T-helper 1 cell treated with Interleukin-12 subunit alpha and Interleukin-12 subunit beta and Interleukin-4 antibody, amounts not matched to agents 30 μg/mL and 1 μg/mL, for 36 hours (primary cell): ENCODE measurements around the gene MTX1.
"Not testable (repeated sequence)": the region's sequence is repeated elsewhere in the genome, so short reads cannot be mapped to it uniquely, and the experiment has no call there.

ENCODE experiments used
- H3K27ac Mint-ChIP-seq: one replicate; pipeline ENCODE4 v1.8.0; 2021; ENCODE audit warnings: mild to moderate bottlenecking, mixed read lengths
- H3K27me3 Mint-ChIP-seq: one replicate; pipeline ENCODE4 v1.8.0; 2021; ENCODE audit warnings: low read depth, mixed read lengths
- H3K36me3 Mint-ChIP-seq: one replicate; pipeline ENCODE4 v1.8.0; 2021; ENCODE audit warnings: low read depth, mixed read lengths
- H3K4me1 Mint-ChIP-seq: one replicate; pipeline ENCODE4 v1.8.0; 2021; ENCODE audit warnings: low read depth, mixed read lengths
- H3K4me3 Mint-ChIP-seq: one replicate; pipeline ENCODE4 v1.8.0; 2021; ENCODE audit warnings: mild to moderate bottlenecking, moderate library complexity, mixed read lengths
- H3K9me3 Mint-ChIP-seq: one replicate; pipeline ENCODE4 v1.8.0; 2021; ENCODE audit warnings: mixed read lengths

Gene MTX1

GRCh38 chr1:155192346-155193274 lies 15.9 kb upstream of the MTX1 start:
- peaks cover 16% of the 10 kb centered on the region for H3K36me3 Mint-ChIP-seq
- H3K27ac Mint-ChIP-seq: peak overlapping the region; percentile 99
- H3K4me3 Mint-ChIP-seq: peak overlapping the region; percentile 90
- peaks cover 38% of the 10 kb centered on the region for H3K4me1 Mint-ChIP-seq
- no peaks in the 10 kb centered on the region for H3K27me3 Mint-ChIP-seq
- no peaks in the 10 kb centered on the region for H3K9me3 Mint-ChIP-seq

DNA sequence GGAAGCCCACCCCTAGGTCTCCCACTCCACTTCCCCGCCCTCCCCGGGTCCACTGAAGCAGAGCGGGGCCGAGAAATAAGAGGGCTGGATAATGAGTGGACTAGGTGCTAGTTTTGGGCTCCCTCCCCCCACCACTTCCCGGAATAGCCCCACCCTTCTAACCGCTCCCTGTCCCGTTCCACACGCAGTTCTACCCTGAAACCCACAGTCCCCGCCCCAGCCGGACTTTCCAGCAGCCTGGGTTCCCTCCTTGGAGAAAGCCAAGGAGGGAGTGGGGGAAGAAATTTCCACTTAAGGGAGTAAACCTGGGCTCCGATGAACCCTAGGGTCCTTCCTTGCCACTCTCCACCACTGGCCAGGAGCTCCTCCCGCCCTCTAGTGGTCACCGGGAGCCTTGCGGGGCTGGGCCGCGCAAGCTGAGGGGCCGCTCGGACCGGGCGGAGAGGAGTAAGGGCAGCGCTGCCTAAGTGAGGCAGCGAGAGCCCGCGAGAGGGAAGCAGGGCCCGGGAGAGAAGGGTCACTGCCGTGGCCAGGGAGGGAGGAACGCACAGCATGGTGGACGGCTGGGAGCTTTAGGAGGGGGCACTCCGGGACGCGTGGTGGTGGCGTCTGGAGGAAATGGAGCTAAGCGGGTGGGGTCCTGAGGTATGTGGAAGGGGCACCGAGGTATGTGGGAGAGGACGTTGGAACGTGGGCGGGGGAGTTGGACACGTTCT lies 15.1 kb upstream of the MTX1 start:
- peaks cover 34% of the 10 kb centered on the region for H3K4me1 Mint-ChIP-seq
- H3K4me3 Mint-ChIP-seq: peak overlapping the region; percentile 90
- H3K27me3 Mint-ChIP-seq: no peaks in the 10 kb centered on the region
- H3K27ac Mint-ChIP-seq: peak overlapping the region; percentile 99
- no peaks in the 10 kb centered on the region for H3K9me3 Mint-ChIP-seq
- peaks cover 18% of the 10 kb centered on the region for H3K36me3 Mint-ChIP-seq

GRCh38 chr1:155193991-155194240 lies 14.6 kb upstream of the MTX1 start:
- H3K4me3 Mint-ChIP-seq: peak overlapping the region; percentile 90
- H3K9me3 Mint-ChIP-seq: not testable (repeated sequence)
- H3K4me1 Mint-ChIP-seq: peaks cover 34% of the 10 kb centered on the region

DNA sequence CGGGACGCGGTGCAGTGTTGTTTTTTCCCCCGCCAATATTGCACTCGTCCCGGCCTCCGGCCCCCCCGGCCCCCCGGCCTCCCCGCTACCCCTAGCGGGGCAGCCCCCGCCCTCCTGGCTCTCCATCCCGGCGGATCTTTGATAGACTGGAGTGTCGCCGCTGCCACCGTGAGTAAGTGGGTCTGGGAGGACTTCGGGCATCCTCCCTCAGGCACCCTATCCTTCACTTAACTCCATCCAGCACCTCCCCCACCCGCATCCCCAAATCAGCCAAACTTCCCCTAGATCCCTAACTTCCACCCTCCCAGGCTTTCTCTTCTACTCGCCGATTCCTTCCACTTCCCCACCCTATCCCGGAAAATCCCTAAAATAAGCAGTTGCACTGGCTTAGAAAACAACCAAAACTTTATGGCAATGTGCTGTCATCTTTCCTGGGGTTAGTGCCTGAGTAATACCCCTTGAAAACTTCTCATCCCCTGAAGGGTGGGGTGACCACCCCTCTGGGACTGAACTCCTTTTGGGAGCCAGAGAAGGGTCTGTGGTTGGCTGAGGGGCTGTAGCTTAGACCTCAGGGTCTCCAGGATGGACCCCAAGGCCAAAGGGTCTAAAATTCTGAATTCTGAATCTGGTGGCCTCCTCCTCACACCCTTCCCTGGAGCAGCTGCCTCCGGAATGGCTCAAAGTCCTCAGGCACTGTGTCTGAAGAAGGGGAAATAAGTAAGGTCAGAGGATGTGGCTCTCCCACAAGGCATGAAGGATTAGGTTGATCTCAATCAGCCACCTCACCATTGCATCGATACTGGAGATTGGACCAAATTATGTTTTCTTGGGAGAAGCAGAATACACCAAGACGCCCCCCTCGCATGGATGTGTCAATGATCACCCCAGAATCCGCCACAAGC lies 13.0 kb upstream of the MTX1 start:
- Mint-ChIP-seq H3K4me1 (peaks cover 34% of the 10 kb centered on the region), H3K27ac (peak overlapping the region; percentile 82), H3K4me3 (peak overlapping the region; percentile 82), H3K36me3 (peaks cover 22% of the 10 kb centered on the region), H3K9me3 (no peaks in the 10 kb centered on the region), H3K27me3 (no peaks in the 10 kb centered on the region)

More at GRCh38 chr1:155193991-155194240, 14.6 kb upstream of the MTX1 start:
- not testable (repeated sequence) for H3K27me3 Mint-ChIP-seq
- peaks cover 18% of the 10 kb centered on the region for H3K36me3 Mint-ChIP-seq
- H3K27ac Mint-ChIP-seq: peak overlapping the region; percentile 99

- H3K27ac Mint-ChIP-seq: peak overlapping the region; percentile 49
- peak overlapping the region; percentile 82 for H3K4me3 Mint-ChIP-seq
- H3K27me3 Mint-ChIP-seq: no peaks in the 10 kb centered on the region
- H3K36me3 Mint-ChIP-seq: peaks cover 22% of the 10 kb centered on the region
- peaks cover 34% of the 10 kb centered on the region for H3K4me1 Mint-ChIP-seq
- no peaks in the 10 kb centered on the region for H3K9me3 Mint-ChIP-seq
Observed at GRCh38 chr1:155196103-155196892, 12.2 kb upstream of the MTX1 start.

DNA sequence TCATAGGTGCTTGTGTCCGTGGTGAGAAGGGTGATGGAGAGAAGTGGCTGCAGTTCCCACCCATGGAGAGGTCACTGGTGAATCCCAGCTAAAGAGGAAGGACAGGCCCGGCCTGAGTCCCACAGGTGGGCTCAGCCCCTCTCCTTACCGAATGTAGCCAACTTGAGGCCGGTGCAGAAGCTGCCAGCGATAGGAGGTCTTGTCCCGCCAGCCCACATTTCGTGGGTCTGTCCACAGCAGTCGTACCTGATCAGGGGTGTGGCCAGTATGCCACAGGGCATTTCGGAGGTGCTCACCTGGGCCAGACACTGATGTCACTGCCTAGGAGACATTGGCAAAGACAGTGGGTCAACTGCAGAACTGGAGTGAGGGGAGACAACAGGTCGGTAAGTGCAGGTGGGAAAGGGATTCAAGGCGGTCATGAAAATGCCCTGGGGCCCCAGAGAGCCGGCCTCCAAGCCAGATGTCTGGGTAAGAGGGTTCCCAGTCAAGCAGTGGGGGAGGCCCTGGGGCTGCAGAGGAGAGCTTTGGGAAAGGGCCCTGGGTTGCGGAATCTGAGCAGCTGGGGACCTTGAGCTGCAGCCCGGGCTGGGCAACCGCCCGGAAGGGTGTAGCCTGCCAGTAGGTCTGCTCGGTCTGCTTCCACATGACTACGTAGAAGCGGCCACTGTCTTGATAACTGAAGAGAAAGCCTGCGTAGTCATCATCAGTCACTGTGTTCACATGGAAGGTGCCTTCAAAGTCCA lies 11.4 kb upstream of the MTX1 start:
- peaks cover 19% of the 10 kb centered on the region for H3K36me3 Mint-ChIP-seq
- no peak overlapping the region for H3K4me3 Mint-ChIP-seq
- H3K27me3 Mint-ChIP-seq: no peaks in the 10 kb centered on the region
- peaks cover 31% of the 10 kb centered on the region for H3K4me1 Mint-ChIP-seq
- H3K27ac Mint-ChIP-seq: no peak overlapping the region
- H3K9me3 Mint-ChIP-seq: no peaks in the 10 kb centered on the region

- Mint-ChIP-seq H3K27me3 (no peaks in the 10 kb centered on the region), H3K4me1 (peaks cover 24% of the 10 kb centered on the region), H3K9me3 (no peaks in the 10 kb centered on the region), H3K36me3 (peaks cover 17% of the 10 kb centered on the region), H3K27ac (no peak overlapping the region), H3K4me3 (no peak overlapping the region)
Observed at GRCh38 chr1:155197901-155198546, 10.5 kb upstream of the MTX1 start.

GRCh38 chr1:155198547-155198906 lies 10.0 kb upstream of the MTX1 start:
- Mint-ChIP-seq H3K36me3 (peaks cover 17% of the 10 kb centered on the region), H3K4me3 (no peak overlapping the region), H3K27ac (no peak overlapping the region), H3K4me1 (peaks cover 20% of the 10 kb centered on the region), H3K9me3 (no peaks in the 10 kb centered on the region), H3K27me3 (no peaks in the 10 kb centered on the region)

DNA sequence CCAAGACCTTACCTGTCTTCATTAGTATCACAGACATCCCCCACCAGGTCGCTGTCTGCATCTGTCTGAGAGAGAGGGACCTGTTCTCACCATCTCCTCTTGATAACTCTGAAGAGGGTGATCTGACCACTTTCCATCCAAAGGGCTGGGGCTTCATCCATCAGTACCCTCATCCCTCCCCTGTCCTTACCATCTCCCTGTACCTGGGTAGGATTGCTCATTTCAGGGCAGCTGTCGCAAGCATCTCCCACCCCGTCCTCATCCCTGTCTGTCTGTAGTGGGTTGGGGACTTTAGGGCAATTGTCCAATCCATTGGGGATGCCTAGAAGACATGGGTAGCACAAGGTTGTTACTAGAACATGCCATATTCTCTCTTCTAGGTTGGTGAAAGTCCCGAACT lies 8.7 kb upstream of the MTX1 start:
- Mint-ChIP-seq H3K27me3 (no peaks in the 10 kb centered on the region), H3K27ac (no peak overlapping the region), H3K4me1 (peaks cover 10% of the 10 kb centered on the region), H3K4me3 (no peak overlapping the region), H3K9me3 (no peaks in the 10 kb centered on the region), H3K36me3 (peaks cover 17% of the 10 kb centered on the region)

DNA sequence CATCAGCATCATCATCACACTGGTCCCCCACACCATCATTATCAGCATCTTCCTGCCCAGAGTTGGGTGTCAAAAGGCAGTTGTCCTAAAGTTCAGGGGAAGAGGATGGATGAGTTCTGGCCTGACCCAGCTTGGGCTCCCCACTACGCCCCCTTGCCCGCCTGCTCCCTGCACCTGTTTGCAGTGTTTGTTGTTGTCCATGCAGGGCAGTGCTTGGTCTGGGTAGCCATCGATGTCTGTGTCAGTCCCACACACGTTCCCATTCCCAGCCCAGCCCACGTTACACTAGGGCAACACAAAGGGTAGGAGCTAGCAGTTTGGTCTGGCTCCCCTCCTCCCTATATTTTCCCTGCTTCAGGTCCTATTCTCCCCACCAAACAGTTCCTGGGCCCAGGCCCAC lies 7.6 kb upstream of the MTX1 start:
- peaks cover 3% of the 10 kb centered on the region for H3K4me1 Mint-ChIP-seq
- H3K27ac Mint-ChIP-seq: no peak overlapping the region
- no peaks in the 10 kb centered on the region for H3K27me3 Mint-ChIP-seq
- no peak overlapping the region for H3K4me3 Mint-ChIP-seq
- H3K36me3 Mint-ChIP-seq: peaks cover 17% of the 10 kb centered on the region
- no peaks in the 10 kb centered on the region for H3K9me3 Mint-ChIP-seq

DNA sequence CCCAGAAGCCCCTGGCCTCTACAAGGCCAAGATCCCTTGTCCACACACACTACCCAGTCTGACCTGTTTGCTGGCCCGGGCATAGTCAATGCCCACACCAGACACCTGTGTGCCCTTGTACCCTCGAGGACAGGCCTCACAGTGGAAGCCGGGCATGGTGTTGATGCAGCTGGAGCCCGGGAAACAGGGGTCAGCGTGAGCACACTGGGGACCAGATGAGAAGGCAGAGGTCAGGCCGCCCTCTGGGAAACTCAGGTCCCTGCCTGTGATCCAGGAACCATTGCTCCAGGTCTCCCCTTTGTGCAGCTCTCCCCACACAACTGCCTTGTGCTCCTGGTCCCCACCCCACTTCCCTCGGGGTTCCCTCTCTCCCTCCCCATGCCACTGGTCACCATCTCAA lies 6.3 kb upstream of the MTX1 start:
- Mint-ChIP-seq H3K4me3 (no peak overlapping the region), H3K27me3 (no peaks in the 10 kb centered on the region), H3K9me3 (no peaks in the 10 kb centered on the region), H3K27ac (no peak overlapping the region), H3K36me3 (peaks cover 13% of the 10 kb centered on the region), H3K4me1 (peaks cover 6% of the 10 kb centered on the region)

DNA sequence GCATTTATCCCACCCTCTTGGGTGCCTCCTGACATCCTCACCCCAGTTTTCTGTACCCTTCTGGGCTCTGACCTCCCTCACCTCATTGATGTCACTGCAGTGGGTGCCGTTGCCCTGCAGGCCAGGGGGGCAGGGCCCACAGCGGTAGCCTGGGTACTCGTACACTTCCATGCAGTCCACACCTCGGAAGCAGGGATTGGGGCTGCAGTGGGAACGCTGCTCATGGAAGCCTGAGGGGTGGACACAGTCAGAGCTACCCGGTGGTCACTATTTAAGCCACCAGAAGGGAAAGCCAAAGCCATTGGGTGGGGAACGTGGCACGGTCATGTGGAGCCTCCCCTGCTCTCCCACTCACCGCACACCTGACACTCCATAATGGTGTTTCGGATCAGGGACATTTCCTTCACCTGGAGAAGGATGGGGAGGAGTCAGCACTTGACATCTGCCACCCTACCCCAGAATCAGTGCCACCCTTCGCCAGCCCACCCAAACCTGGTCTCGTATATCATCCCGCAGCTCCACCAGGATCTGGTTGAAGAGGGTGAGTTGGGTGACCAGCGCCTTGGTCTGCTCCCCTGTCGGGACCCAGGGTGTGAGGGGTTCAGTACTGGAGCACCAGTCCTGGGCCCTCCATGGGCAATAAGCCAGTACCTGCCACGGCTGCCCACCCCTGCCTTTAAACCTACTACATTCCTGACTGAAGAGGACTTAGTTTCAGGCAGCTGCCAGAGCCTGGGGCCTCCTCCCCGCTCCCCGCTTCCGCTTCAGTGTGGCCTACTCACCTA lies 5.6 kb upstream of the MTX1 start:
- Mint-ChIP-seq H3K36me3 (peaks cover 7% of the 10 kb centered on the region), H3K4me1 (peaks cover 11% of the 10 kb centered on the region), H3K9me3 (no peaks in the 10 kb centered on the region), H3K27me3 (no peaks in the 10 kb centered on the region), H3K4me3 (no peak overlapping the region), H3K27ac (no peak overlapping the region)
